RPMI8226 (cell line): ENCODE measurements around the gene NRXN3.

Source experiments
- DNase-seq: peaks from one replicate; pipeline ENCODE4 v3.0.0-alpha.2; 2015

Gene NRXN3

DNA sequence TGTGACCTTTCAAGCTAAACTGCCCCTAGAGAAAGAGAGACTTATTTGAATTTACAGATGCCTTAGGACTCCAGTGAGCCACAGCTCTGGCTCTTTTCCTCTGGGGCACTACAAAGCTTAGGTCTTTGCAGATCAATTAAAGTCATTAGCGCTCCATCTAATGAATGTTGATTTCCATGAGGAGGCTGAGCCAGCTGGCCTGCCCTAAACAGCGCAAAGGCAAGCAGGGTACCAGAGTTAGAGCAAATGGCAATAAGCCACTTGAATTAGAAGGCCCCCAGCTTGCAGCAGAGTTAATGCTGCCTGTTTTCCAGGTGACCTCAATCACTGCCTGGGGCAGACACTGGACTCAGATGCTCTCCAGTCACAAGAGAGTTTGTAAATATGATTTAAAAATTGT, 1345.8 kb downstream of the NRXN3 start:
- no peak for DNase-seq

DNA sequence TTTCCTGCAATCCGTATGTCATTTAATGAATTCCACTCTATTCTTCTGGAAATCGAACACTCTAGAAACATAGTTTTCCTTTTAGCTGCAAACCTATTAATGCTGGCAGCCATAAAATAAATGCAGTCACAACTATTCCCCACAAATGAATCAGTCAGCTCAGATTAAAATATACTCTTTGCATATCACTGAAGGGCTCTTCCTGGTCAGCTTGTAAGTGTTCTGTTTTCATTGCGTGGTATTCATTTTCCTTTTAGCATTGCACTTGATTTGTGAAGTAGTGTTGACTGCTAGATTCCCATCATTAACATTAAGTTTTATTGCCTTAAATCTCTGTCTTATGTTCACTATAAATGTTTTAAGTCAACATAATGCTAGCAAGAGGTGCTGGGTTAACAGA, 1355.2 kb downstream of the NRXN3 start:
- no peak for DNase-seq

DNA sequence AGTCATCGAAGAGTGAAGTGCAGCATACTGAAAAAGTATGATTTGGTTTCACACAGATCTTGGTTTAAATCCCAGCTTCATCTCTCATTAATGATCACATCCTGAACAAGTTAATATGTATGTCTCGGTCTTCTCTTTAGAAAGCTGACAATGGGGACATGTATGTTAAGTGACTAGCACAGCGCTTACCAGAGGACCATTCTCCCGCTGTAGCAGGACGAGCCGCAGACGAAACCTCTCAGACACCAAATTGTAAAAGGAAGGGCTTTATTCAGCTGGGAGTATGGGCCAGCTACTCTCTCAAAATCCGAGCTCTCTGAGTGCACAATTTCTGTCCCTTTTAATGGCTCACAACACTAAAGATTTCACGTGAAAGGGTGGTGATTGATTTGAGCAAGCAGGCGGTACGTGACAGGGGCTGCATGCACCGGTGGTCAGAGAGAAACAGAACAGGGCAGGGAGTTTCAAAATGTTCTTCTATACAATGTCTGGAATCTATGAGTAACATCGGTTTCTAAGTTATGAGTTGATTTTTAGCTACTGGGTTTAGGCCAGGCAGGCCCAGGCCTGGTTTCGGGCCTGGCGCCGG, 1358.7 kb downstream of the NRXN3 start:
- no peak for DNase-seq

DNA sequence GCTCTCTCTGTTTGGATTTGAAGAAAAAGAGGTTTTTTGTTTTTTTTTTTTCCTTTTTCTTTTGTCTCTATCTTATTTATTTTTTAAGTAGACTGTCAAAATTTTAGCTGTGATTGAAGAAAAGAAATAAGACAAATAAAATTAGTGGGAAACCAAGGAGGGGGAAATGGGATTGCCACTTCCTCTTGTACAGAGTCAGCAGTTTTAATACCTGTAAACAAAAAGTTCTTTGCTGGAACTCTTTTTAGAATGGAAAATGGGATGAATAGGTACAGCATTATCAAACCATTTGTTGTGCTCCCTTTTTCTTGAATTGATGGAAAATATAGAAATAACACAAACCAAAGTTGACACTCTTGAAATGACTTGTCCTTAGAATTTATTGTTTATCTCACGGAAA, 1360.4 kb downstream of the NRXN3 start:
- DNase-seq = no peak

DNA sequence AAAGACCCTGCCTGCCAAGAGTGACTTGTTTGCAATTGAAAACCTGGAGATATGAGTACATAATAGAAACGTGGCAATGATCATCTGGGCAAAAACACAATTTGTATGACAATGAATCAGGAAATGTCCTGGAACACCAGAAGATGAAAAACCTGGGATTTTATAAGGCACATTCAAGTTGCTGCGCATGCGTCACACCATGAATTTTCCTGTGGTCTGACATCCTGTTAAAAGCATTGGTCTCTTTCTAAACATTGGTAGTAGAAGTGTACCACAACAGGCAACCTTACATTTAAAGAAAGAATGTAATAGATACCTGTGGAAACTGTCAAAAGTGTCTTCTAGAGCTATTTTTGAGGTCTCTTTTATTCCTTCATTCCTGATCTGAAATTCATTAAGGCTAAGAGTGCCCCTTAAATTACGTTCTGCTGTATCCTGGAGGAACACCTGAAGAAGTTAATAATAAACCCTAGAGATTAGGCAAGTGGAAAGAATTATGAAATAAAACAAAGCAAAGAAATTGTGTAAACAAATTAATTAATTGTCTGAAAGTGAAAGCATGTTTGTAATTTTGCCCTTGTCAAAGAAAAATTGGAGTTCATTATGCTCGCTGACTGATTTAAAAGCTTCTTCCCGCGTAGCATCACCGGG, 1364.7 kb downstream of the NRXN3 start:
- DNase-seq = no peak

DNA sequence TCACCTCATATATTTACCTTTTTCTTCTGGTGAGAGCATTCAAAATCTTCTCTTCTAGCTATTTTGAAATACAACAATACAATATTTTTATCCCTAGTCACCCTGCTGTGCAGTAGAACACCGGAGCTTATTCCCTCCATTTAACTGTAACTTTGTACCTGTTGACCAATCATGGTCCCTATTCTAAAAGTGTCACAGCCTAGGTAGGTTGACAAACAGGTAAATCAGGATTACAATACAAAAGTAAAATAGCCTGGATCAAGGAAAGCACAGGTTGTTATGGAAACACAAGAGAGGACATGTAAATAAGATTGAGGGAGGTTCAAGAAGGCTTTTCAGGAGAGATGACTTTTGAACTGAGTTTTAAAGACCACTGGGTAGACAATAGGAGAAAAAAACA, 1370.2 kb downstream of the NRXN3 start:
- DNase-seq = no peak

DNA sequence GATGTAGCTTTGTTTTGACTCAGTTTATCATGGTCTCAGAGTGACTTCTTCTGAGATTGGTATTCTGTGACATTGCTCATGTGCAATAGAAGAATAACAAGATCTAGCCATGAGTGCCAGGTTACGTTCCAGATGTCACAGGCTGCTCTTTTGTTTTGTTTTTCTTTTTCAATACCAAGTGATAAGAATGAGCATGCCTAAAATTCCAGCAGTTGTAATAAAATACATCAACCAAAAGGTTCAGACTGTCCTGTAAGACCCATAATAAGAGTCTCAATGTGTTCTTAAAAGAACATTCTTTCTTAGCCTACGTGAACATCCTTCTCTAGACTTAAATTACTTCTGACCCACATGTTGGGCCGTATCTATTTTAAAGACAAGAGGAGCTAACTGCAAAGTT, 1371.9 kb downstream of the NRXN3 start:
- no peak for DNase-seq

DNA sequence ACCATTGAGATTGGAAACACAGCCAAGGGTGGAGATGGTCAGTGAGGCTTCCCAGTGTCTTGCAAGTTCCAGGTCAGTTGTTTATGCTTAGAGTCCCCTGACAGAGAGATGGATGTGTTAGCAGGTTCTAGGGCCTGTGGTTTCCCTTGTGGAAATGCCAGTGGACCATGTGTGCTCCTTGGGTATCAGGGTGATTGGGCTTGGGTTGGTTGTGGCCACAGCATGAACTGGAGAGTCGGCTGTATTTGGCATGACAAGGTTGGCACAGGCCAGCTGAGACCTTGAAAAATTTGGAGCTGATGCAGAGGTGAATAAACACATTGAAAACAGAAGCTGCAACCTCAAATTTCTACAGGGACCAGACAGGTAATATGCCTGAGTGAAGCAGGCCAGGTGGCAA, 1373.2 kb downstream of the NRXN3 start:
- no peak for DNase-seq

DNA sequence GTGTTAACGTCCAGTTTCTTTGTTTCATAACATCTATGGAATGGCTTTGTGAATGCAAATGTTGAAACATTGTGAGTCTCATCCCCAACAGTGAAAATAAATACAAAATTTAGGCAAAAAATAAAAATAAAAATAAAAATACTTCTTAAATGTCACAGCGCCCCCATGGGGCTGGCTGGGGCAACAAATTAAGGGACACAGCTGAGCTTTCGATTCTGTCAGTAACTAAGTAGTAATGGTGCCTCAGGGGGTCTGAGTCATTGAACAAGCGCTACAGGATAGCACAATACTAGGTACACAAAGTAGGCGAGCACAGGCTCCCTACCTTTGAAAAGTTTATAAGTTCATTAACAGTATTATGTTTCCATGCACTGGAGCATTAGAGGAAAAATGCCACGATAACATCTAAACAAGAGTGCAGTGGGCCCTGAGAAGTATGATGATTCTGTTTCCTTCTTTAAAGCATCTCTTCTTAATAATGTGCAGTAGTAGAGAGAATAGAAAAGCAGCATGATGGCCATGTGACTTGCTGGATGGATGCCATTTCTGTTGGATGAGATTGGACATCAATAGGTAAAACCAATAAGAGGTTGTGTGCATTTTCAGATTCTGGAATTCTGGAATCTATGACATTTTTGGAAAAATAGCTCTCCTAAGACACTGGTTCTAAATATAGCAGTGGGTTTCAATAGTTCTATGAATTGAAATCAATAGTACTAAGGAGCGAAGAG, 1374.0 kb downstream of the NRXN3 start:
- DNase-seq = no peak

DNA sequence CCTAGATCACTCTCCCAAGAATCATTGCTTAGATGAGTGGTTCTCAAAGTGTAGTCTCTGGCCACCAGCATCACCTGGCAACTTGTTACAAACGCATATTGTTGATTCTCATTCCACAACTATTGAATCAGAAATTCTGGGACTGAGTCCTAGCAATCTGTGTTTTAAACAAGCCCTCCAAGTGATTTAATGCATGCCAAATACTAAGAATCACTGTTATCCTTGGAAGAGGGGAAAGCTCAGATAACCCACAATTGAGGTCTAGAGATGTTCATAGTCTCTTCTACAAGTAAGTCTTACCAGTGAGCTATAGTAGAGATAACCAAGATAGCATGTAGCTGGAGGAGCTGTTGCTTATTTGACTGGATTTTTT, 1374.5 kb downstream of the NRXN3 start:
- no peak for DNase-seq

DNA sequence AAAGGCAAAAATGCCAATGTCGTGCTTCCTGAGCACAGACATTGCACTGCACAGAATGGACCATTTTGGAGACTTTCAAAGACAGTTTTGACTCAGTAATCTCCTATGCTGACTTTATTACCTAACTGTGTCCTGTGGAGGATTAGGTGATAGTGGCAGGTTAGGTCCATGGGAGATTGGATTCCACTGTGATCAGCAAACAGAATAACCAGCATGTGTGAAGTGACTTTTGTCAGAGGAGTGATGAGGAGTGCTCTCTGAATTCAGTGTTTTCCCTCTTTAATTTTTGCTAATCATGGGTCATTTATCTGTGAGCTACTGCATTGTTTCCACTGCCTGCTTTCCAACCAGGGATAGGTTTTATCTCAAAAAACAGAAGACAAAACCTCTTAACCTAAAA, 1378.7 kb downstream of the NRXN3 start:
- no peak for DNase-seq

DNA sequence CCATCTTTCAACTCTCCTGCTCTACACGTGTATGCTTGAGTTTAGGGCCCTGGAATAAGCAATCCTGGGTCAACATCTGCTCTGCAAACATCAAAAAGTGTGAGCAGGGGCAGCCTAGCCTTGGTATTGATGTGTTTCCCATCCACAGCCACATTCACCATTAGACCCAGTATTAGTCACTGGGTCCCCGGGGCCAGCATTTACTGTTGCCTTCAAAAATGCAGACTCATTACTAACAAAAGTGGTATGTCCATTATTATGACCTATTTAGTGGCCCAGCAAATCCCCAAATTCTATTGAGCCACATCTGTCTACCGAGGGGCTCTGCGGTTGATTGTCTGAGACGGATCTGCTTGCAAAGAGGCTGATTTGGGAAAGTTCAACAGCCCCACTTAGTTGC, 1379.3 kb downstream of the NRXN3 start:
- no peak for DNase-seq

DNA sequence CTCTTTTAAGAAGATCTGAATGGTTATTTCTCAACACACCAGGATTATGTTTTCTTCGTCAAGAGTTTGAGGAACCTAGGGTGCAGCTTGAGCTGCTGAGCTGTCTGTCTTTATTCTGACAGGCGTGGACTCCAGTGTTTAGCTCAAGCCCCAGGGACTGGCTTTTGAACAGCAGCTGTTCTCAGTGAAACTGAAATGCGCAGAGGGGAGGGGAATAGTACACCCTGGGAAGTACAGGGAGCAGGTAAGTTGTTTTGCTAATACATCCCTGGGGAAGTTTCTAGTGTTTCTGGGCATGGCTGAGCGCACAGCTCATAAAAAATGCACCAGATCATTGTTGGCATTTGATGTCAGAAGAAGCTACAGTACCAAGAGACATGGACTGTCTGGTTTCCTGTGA, 1381.3 kb downstream of the NRXN3 start:
- DNase-seq = no peak

DNA sequence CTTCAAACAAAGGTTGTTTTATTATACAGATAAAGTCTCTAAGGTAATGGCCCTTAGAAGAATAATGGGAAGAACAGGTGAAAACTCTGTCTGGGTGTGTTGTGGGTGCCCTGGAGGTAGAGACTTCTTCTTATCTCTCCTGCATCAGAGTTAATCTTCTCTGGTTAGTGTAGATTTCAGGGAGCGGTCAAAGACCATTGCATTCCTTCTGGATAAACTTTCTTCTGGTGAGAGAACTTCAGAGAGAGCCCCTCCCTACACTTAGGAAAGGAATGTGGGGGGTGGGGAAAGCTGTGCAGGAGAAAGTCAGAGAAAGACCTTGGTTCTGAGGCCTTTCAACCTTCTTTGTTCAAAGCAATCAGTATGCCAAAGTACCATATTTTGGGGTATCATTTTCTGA, 1382.6 kb downstream of the NRXN3 start:
- DNase-seq = no peak

DNA sequence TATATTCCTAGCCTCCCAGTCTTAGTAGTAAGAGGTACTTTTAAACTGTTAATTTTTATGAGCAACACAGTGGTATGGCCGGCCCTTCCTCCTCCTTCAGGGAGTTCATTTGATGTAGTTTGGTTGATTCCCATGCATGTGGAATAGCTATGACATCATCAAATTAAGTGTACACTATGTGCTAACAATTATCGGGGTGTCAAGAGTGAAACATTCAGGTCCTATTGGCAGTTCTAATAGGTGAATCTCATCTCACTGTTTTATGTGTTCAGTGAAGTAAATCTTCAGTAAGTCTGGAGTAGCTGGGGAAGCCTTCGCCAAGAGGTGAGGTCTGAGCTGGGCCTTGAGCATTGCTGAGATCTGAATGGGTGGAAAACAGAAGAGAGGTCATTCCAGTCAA, 1384.6 kb downstream of the NRXN3 start:
- DNase-seq = no peak

DNA sequence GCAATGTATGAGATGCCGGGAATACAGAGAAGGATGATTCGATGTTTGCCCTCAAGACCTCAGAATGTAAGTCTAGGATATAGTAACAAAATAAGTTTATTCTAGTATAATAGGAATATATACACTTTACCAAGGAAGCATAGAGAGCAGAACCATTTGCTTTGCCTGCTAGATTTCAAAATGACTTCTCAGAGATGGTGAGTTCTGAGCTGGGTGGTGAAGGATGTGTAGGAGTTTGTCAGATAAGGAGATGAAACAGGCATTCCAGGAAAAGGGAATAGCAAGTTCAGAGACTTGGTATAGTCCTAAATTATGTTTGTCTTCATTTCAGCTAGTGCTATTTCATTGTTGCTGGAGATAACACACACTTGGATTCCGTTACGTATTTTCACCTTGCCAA, 1385.3 kb downstream of the NRXN3 start:
- no peak for DNase-seq

DNA sequence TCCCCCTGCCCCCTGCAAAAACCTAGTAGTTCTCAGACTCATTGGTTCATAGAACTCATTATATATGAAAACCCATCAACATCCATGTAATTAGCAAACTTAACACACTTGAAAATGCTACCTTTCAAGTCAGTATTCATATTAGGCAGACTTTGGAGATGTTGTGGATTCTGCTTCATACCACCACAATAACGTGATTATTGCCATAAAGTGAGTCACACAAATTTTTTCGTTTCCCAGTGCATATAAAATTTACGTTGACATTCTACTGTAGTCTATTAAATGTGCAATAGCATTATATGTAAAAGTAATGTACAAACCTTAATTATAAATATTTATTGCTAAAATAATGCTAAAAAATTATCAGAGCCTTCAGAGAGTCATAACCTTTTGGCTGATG, 1387.1 kb downstream of the NRXN3 start:
- no peak for DNase-seq

DNA sequence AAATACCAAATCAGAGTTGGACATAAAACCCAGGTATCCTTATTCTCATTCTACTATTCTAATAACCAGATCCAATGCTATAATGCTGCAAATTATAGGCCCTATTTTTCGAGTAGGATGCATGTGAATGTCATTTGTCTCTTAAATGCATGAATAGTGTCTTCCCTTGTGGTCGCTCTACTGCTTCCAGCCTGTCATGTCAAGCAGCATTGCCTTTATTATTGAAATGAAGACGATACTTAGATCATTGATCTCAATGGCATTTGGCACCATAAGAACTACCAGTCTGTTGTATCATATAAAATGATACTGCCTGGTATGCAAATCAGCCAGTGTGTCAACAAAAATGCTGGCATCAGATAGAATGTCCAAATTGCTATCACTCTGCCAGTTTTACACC, 1392.0 kb downstream of the NRXN3 start:
- DNase-seq = no peak

DNA sequence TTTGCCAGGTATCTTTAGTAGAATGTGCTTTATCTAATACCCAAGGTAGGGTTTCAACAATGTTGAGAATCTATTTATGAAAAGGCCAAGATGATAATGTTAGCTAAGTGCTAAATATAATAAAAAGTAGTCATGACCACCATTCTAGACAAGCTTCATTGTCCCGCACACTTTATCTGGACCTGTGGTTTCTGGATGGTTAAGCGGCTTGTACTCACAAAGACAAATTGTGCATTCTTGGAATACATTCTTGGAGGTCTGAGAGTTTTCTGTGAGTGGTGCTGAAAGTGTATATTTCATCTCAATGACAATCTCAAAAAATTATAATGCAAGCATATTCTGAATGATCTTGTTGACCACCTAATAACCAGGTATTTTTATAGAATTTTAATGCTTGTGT, 1394.2 kb downstream of the NRXN3 start:
- no peak for DNase-seq

DNA sequence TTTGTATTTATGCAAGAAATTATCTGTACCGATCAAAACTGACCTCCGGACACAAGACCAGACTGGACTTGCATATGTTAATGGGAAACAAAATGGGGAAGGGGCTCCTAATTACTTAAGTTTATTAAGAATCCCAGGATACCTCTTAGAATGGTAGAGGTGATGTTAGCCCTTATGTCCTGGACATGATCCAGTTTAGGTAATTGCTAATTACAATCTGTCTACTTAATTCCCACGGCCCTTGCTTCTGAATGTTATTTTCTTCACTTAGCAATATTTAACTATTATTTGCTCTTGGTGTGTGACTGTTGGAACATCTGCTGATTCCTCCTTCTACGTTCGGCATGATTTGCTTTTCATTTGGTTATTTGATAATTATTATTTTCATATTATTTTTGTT, 1397.1 kb downstream of the NRXN3 start:
- DNase-seq = no peak

DNA sequence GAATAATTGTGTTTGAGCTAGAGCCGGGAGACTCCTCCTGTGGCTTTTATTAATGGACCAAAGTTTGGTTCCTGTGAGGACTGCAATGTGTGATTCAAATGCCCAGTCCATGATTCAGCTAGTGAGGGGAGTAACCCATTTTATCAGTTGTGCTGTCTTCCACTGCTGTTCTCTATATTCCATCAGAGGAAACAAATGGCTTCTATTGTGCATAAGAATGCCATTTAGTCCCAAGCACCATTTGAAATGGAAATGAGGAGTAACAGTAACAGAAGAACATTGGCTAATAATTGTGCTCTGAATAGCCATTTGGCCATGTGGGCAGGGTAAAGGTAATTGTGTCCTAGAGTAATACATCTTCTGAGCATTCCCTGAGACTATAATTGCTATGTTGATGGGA, 1398.4 kb downstream of the NRXN3 start:
- no peak for DNase-seq

DNA sequence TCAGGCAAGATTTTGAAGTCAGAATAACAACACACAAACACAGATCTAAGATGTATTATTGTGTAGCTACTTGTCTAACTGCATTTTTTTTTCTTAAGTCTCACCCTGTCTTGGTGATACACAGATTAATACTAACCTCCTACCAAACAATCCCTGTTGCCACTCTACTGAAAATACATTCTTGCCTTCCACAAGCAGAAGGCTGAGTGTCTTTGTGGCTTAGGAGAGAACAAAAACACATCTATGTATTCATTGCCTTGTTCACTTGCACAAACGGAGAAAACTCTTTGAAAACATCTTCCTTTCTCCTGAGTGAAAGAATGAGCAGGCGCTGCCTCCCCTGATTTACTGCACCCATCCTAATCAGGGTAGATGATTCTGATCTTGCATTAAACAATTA, 1398.9 kb downstream of the NRXN3 start:
- no peak for DNase-seq

DNA sequence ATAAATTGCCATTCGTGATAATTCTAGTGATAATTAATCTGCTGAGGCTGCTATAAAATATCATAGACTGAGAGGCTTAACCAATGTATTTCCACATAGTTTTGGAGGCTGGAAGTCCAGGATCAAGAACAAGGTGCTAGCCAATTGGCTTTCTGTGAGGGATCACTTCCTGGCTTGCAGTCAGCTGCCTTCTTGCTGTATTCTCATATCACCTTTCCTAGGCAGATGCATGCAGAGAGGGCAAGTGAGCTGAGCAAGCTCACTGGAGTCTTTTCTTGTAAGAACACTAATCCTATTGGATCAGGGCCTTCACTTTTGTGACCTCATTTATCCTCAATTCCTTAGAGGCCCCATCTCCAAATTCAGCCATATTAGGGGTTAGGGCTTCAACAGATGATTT, 1400.5 kb downstream of the NRXN3 start:
- DNase-seq = no peak

DNA sequence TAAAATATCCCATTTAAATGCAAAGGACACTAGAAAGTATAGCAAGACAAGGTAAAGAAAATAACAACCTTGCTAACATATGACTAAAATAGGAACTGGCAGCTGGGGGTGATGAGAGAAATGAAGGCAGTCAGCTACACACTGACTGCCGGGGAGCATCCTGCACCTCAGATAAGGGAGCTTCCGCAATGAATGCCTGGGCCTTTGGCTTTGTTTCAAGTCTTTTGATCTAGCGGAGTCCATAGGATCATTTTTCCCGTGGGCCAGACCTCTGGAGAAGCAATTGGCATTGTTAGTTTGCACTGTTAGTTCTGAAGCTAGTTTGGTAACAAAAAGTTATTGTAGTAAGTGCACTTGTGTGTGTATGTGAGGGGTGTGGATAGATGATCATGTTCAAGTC, 1401.2 kb downstream of the NRXN3 start:
- no peak for DNase-seq

DNA sequence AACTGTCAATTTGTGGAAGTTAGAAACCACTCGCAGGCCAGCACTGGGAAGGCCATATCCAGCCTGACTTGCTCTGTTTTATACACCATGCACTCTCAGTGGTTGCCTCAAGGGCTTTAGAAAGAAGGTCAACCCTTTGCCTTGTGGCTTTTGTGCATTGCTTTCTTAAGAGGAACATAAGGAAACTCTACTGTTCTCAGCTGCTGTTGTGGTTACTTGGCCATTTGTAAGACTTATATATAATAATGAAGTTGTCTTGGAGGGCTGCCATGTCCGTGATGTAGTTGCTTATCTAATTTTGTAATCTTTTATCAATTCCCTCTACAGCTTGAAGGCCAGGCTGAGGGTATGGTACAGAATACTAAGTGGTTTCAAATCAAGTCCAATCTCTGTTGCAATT, 1403.3 kb downstream of the NRXN3 start:
- no peak for DNase-seq
